Astrocyte (in vitro differentiated cells and primary cell): ENCODE data around the gene GM2A.

Experiments used
- EZH2 ChIP-seq: IDR thresholded peaks from 2 replicates; pipeline ENCODE4 v1.6.1; 2012; ENCODE audit warnings: mild to moderate bottlenecking, low read length, inconsistent platforms; ENCODE audit not compliant: insufficient read depth
- TF ChIP-seq, protein P1 (sequence below): IDR thresholded peaks from 2 replicates; pipeline ENCODE4 v1.5.1; 2011; ENCODE audit warnings: low read depth, mild to moderate bottlenecking, inconsistent platforms, low read length, moderate library complexity; ENCODE audit not compliant: insufficient read depth

DNA sequence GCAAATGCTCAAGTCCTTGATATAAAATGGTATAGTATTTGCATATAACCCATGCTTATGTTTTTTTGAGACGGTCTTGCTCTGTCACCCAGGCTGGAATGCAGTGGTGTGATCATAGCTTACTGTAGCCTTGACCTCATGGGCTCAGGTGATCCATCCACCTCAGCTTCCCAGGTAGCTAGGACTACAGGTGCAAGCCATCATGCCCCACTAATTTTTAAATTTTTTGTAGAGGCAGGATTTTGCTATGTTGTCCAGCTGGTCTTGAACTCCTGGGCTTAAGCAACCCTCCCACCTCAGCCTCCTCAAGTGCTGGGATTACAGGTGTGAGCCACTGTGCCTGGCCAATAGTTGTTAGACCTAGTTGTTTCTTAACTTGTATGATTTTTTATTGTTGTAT, 33.3 kb downstream of the GM2A start:
- TF ChIP-seq, protein P1, sequence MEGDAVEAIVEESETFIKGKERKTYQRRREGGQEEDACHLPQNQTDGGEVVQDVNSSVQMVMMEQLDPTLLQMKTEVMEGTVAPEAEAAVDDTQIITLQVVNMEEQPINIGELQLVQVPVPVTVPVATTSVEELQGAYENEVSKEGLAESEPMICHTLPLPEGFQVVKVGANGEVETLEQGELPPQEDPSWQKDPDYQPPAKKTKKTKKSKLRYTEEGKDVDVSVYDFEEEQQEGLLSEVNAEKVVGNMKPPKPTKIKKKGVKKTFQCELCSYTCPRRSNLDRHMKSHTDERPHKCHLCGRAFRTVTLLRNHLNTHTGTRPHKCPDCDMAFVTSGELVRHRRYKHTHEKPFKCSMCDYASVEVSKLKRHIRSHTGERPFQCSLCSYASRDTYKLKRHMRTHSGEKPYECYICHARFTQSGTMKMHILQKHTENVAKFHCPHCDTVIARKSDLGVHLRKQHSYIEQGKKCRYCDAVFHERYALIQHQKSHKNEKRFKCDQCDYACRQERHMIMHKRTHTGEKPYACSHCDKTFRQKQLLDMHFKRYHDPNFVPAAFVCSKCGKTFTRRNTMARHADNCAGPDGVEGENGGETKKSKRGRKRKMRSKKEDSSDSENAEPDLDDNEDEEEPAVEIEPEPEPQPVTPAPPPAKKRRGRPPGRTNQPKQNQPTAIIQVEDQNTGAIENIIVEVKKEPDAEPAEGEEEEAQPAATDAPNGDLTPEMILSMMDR, result no peak
- no peak for TF ChIP-seq EZH2
